Stimulated activated CD8-positive, alpha-beta memory T cell treated with anti-CD3 and anti-CD28 coated beads, Interleukin-12 subunit alpha, Interleukin-12 subunit beta, amount 100 ng/mL, for 24 hours (primary cell): ENCODE measurements around the gene BSN.
A peak's percentile ranks its signal among the peaks of the same experiment; 100 is the strongest.

ENCODE experiments used
- DNase-seq: peaks from one replicate; pipeline ENCODE4 v3.0.0-alpha.2; 2020; ENCODE audit errors: extremely low read depth

The BSN gene

GRCh38 chr3:49654176-49654825 is 100.0 kb downstream of the BSN start:
- DNase-seq = no peak

- no peak for DNase-seq
These were observed 100.8 kb downstream of the BSN start for GRCh38 chr3:49654955-49655556.

- DNase-seq = no peak
These were observed 101.5 kb downstream of the BSN start for GRCh38 chr3:49655731-49656285.

DNA sequence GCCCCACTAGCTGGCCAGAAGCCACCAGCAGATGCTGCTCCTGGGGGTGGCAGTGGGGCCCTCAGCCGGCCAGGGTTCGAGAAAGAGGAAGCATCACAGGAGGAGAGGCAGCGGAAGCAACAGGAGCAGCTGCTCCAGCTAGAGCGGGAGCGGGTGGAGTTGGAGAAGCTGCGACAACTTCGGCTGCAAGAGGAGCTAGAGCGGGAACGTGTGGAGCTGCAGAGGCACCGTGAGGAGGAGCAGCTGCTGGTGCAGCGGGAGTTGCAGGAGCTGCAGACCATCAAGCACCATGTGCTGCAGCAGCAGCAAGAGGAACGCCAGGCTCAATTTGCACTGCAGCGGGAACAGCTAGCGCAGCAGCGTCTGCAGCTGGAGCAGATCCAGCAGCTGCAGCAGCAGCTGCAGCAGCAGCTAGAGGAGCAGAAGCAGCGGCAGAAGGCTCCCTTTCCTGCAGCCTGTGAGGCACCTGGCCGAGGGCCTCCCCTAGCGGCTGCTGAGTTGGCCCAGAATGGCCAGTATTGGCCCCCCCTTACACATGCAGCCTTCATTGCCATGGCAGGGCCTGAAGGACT is 102.3 kb downstream of the BSN start:
- DNase-seq = no peak

- DNase-seq = no peak
These were observed 103.1 kb downstream of the BSN start for GRCh38 chr3:49657208-49657915.

DNA sequence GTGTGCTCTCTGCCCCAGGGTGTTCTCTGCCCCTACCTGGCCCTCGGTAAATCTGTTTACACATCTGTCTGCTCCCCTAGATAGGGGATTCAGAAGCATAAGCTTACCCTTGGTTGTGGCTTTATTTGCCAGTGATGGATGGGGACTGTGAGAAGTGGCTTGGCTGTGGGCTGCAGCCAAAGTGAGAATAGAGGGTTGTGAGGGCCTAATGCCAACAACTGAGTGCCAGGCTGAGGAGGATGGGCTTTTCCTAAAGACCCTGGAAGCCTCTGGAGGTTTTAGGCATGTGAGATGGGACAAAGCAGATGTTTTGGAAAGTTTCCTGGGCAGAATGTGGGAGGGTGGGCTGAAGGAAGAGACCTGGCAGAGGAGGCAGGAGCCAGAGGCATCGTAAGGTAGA is 104.4 kb downstream of the BSN start:
- no peak for DNase-seq

DNA sequence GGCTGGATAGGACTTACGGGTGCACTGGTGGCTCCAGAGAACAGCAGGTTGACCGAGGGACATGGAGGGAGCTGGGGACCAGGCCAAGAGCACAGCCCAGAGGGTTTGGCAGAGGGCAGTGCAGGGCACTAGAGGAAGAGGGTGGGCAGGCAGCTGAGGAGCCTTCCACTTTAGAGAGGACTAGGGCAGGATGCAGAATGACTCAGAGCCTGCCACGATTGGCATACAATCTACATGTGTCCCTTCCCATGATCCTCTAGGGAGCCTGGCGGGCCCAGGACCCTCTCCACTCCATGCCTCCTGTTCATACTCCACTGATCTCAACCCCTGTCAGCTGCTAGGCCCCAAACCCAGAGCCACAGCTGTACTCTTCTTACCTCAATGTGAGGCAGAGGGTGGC is 105.5 kb downstream of the BSN start:
- DNase-seq = no peak

- DNase-seq = no peak
These were observed 107.0 kb downstream of the BSN start for GRCh38 chr3:49661281-49661680.

GRCh38 chr3:49662021-49662420 is 107.7 kb downstream of the BSN start:
- no peak for DNase-seq

DNA sequence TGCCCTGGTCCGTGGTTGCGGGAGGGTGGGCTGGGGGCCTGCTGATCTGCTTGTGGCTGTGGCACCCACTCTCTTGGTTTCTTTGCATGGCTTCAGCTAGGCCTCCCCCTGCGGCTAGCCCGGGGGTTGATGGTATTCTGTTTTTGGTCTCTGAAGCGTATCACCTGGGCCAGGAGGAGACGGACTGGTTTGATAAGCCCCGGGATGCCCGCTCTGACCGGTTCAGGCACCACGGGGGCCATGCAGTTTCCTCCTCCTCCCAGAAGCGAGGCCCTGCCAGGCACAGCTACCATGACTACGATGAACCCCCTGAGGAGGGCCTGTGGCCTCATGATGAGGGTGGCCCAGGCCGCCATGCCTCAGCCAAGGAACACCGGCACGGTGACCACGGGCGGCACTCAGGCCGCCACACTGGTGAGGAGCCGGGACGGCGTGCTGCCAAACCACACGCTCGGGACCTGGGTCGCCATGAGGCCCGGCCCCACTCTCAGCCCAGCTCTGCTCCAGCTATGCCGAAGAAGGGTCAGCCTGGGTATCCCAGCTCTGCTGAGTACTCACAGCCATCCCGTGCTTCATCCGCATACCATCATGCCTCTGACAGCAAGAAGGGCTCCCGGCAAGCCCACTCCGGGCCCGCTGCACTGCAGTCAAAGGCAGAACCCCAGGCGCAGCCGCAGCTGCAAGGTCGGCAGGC is 108.6 kb downstream of the BSN start:
- no peak for DNase-seq

GRCh38 chr3:49663831-49664230 is 109.6 kb downstream of the BSN start:
- DNase-seq = no peak

GRCh38 chr3:49664300-49664699 is 110.0 kb downstream of the BSN start:
- DNase-seq = no peak

DNA sequence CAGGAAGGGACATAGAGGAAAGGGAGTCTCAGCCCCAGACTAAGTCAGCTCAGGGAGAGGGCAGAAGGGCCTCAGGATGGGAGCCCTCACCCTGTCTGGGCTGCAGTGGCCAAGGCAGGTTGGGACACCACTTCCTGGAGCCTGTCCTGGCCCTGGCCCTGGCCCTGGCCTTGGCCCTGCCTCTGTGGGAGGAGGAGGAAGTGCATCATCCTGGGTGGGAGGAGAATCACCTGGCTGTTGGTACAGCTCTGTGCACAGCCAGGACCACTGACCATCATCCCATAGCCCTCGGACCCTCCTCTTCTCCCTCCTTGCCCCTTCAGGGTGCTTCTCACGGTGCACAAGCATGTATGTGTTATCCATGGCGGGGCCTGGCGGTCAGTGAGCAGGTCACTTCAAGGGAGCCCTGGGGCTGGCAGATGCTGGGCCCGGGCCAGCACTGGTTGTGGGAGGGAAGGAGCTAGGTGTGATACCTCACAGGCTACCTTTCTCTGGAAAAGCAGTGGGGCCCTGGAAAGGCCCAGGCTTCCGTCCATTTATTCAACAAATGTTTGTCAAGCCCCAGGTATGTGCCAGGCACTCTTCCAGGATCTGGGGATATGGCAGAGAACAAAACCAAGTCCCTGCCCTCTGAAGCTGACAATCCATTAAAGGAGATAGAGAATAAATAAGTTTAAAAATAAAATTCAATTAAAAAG is 111.7 kb downstream of the BSN start:
- DNase-seq = no peak

DNA sequence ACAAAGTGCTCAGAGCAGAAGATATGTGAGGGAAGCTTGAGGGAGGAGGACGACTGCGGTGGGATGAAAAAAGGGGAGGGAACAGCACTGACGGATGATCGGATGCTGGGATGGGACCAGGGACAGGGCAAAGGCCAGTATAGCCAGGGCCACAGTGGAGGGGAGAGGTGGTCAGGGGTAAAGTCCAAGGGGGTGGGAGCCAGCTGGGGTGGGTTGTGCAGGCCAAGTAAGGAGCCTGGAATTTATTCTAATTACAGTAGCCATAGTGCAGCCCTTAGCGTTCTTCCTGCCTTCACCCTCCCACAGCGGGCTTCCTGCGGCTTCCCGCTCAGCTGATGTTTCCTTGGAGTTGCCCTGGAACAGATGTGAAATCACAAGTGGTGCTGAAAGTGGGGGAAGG is 112.3 kb downstream of the BSN start:
- DNase-seq = no peak

GRCh38 chr3:49667701-49668413 is 113.6 kb downstream of the BSN start:
- no peak for DNase-seq

DNA sequence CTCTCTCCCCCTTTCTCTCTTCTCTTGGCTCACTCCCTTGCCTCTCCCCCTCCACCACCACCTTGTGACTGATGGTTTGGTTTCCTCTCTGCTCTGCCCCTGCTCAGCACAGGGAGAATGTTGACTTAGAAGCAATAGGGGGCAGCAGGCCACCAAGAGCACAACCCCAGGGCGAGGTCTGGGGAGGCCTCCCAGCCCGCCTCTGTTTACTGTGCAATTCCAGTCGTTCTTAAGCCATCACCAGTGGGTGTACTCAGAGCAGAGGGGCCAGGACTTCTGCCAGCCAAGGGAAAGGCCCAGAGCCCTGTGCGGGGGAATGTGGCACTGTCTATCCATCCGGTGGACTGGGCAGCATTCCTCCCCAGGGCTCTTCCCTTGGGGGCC is 114.1 kb downstream of the BSN start:
- DNase-seq = no peak

GRCh38 chr3:49668861-49669260 is 114.6 kb downstream of the BSN start:
- no peak for DNase-seq

GRCh38 chr3:49669352-49669751 is 115.1 kb downstream of the BSN start:
- DNase-seq = no peak

GRCh38 chr3:49670940-49671290 is 116.6 kb downstream of the BSN start:
- no peak for DNase-seq

DNA sequence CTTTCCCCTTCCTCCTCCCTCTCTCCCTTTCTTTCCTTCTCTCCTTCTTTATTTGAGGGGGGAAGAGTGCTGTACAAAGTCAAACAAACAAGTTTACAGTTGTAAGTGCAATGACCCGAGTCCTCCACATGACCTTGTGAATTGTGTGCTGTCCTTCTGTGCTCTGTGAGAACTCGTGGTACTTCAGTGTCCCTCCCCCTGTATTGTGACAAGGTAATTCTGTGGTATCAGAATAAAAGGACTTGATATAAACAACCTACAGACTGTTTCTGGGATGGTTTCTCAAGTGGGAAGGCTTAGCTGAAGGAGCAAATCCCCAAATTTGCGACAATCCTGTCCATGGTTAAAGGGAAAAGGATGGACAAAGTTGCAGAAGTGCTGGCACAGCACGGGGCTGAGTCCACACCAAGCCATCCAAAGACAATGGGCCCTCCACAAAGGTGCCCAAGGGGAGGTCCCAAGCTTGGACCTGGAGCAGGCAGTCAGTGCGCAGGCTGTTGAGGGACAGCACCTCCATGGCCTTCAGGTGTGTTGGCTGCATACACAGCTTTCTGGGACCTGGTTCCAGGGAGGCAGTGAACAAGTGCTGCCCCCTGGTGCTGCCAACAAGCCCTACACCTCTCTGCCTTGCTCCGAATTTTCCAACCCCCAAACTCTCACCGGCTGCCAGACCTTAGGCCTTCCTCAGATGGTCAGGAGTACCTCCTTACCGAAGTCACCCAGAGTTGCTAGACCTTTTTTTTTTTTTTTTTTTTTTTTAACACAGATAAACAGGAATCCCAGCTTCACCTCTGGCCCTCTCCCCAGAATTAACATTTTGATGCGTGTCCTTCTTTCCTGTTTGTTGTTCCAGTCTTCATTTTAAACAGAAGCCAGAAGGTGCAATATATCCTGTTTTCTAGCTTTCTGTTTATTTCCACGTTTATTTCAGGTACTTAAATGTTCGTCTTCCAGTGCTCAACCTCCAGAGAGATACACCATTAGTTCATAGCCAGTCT is 117.3 kb downstream of the BSN start:
- peak; percentile 35 for DNase-seq
